HG02623 (cell line): ENCODE data around the gene SETD3.
A peak's percentile ranks its signal among the peaks of the same experiment; 100 is the strongest.

Source experiments
- ATAC-seq: cut with Tn5 transposase; IDR thresholded peaks from one replicate; pipeline ENCODE4 v1.9.1; 2021; ENCODE audit warnings: moderate library complexity; ENCODE audit not compliant: unreplicated experiment

SETD3 gene

DNA sequence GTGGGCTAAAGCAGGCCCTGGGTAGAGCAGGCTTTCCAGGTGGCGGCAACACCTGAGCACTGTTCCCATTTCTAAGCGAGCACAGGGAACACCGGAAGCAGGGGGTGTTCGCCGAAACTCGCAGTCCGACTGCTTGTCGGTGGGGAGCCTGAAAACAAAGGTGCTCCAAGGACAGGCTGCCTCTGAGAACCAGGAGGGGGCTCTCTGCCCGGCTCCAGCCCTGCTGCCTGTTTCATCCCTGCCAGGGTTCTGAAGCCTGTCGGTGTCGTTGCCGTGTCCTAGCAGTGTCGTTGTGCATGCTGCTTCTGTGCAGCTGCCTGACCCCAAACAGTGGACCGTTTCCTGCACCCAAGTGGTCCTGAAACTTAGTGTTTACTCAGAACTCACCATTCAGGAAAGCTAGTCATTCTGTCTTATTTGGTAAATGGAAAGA, 22.3 kb upstream of the SETD3 start:
- ATAC-seq = no peak

DNA sequence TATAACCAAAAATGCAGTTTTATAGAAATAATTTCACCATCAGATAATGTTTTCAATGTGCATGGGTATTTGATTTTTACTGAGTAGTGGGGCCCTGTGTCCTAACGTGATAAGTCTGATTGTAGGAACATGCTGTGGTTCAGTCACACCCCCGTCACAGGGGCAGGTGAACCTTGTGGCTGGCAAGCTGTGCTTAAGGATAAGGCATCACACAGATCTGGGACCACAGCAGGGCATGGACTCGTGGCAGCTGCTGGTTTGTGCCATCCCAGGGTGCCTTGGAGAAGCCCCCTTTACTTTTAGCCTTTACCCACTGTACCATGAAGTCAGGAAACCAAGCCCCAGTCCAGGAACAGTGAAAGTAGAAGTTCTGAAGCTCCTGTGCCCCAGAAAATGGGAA, 17.2 kb upstream of the SETD3 start:
- ATAC-seq = no peak

DNA sequence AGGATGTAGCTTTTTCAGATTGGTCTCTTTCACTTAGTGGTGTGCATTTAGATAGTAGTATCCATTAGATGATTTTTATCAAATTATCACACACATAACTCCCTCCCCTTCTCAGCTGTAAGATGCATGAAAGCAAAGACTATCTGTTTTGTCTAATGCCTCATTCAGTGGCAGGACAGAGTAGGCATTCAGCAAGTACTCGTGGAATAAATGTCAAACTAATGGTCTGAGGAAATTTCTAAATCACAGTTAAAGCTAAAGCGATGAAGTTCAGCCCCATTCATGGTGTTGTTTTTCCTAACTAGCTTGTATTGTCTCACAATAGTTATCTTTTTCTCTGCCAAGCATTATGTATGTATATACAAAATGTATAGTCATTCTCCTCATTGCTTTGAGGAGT, 16.7 kb upstream of the SETD3 start:
- ATAC-seq = no peak

DNA sequence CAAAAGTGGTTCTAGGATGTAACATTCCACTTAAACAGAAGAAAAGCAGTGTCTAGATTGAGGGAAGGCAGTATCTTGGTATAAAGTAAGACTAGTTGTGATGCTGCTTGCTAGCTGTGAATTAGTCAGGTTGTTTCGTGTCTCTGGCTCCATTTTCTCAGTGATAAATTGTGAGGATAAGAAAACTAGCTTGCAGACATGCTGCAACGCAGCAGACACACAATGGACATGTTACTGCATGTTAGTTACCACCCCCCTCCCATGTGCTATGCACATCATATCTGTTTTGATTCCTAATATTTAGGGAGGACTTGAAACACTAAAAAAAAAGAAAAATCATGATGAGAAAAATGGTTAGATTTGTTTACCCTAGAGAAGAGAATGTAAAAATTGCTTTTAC, 3.4 kb upstream of the SETD3 start:
- ATAC-seq = no peak

DNA sequence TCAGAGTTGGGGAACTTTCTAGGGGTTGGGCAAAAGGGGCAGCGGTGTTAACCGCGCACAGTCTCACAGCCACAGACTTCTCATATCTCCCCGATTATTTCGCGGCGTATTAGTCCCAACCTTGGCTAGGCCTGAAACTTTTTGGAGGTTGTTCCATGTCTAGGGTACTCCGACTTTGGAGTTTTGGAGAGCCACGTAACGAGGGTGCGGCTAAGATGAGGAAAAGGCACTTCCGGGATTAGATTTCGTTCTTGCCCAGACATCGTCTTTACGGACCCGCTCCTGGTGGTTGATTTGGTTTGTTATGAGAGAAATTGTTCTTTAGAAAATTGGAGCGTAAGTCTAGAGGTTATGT, 1.1 kb upstream of the SETD3 start:
- no peak for ATAC-seq

DNA sequence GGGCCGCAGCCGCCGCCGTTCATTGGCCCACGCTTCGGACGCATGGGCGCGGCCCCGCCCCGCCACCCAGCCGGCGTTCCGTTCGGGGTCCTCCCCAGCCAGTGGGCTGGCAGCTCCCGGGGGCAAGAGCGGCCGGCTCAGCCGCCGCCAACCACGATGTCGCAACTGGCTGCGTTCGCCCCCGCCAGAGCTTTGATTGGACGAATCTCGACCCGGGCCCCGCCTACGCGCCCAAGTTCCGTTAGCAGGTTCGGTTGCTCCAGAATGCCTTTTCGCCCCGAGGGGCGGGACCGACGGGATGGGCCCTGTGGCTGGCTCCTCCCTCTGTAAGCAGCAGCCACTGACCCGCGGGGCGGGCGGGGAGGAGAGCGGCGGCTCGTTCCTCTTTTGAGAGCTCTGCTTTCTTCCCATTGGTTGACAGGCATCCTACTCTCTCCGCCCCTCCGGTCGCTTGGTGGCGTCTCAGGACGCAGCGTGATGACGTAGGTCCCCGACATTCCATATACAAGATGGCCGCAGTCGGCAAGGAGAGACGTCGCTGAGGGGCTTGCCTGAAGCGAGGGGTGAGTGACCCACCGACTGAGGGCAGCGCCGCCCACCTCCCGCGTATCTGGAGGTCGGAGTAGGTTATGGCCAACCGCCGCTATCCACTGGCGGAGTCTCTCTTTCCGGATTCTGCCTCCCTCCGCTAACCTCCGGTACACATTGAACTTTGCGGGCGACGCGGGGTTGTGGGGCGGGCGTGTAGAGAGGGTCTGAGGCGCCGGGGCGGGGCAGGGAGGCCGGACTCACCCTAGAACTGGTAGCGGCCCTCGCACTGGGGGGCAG, 472 bp upstream of the SETD3 start, which contains the start of gene CCNK:
Gene CCNK, plus strand, starts transcription at position 493 of the 828 bp plus-strand sequence. CDS start 11,269 bp downstream, outside the sequence.
- ATAC-seq = peak; percentile 82

DNA sequence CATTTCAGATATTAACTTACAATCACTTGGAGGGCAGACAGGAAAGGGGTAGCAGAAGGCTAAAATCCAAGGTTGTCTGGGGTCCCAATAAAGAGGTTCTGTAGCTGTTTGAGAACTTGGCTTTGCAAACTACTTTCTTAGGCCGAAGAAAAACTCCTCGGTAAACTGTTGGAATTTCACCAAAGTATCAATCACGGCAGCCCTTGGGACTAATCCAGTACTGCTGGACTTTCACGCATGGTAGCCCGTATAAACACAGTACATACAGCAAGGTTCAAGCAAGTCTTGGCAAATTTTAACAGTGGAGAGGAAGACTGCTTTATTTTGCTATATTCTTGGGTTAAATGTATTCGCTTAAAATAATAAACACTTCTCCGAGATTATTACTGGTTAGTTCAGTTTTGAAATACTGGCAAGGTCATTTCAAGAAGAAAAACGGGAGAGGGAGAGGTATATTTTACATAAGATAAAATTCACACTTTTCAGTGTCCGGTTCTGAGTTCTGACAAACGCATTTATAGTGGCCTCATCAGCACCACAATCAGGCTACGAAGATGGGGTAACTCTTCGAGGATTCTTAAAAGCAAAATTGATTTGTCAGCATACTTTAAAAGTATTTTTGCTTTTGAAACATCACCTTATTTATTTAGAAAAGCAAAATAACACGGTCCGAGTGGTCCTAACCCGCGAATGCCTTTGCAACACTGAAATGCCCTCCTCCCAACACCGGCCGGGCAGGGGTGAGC, 1.3 kb downstream of the SETD3 start:
- ATAC-seq = no peak

DNA sequence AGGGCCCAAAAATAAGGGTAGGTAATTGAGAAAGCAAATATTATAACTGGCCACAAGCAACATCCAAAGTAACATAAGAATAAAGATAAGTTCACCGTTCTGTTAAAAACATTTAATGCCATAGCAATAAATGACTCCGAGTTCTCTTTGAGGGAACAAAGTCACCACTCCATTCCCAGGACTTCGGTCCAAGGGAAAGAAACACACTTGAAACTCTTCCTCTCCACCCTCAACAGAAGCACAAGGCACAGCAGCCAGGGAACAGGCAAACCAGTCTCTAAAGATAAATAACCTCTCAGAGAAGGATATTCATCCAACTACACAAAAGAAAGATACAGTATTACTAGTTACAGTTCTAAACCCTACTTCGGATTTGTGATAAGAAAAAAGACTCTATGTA, 2.5 kb downstream of the SETD3 start:
- ATAC-seq = no peak

DNA sequence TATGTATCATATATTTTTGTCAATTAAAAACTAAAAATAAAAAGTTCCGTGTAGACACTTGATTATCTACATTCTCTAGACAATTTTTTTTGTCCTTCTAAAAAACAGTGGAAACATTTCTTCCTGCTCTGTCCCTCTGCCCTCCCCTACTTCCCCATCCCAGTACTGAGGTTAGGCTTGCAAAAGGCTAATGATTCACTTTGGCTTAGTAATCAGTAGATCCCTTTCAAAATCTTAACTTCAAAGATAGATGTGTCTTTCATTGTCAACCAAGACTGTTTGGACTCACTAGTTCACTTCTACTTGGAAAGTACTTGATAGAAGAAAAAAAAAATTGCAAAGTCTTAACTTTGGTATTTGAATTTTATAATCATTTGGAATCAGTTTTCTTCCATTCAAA, 3.8 kb downstream of the SETD3 start:
- no peak for ATAC-seq

DNA sequence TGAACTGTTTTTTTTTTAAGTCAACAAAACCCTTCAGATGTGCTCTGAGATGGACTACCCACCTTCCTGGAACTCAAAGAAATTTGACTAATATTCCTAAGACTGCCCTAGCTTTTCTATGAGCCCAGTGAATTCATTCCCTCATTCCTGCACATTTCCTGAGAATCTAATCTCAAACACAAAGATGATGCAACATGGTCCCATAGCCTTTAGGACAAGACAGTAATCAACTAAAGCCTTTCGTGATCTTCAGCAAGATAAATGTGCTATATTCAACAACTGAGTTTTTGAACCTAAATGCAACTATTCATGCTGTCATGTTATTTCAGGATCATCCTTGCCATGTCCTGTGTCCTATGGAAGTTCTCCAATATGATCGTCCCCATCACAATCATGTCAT, 5.0 kb downstream of the SETD3 start:
- no peak for ATAC-seq

DNA sequence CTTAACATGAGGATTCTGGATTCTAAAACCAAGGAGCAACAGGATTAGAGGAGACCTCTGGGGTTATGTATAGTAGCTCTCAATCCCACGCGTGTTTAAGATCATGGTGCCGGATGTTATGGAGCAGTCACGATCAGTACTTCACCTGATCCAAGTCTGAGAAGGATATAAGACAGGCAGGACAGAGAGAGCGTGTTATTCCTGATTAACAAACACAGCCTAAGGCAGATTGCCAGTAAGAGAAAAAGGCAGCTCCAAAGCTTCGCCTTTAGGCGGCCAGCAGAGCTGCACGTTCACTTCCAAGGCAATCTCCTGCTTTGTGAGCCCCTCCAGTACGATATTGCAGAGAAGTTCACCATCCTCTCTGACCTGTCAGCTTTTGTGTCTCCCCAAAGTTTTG, 5.5 kb downstream of the SETD3 start:
- no peak for ATAC-seq

DNA sequence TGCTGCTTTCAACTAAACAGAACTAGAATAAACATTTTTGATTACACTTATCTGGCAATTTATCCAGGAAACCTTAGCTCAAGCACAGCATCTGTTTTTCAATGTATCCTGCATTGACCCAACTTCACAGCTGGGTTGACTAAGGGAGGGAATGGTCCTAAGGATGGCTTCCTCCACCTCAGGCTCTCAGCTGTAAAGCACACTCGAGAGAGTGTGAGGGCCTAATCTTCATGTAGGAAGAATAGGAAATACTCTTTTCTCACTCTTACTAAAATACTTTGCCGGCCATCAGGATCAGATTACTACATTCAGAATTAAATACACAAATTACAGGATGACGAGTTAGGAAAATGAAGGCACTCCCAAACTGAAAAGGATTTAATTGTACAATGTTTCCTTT, 7.2 kb downstream of the SETD3 start:
- ATAC-seq = no peak

DNA sequence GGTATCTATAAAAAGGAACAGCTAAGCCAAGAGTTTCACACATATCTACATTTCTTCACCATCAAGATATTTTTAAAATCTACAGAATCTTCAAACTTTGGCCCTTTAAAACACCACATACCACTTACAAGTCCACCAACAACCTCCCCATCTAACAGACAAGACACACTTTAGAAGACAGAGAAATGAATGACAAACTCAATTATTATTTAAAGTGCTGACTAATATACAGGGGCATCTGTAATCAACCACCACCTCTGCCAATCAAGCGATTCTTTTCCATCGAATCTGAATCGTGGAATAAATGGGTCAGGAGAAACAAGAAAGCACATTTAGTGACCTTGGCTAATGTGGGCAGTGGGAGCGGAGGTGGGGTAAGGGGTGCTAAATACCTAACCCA, 7.7 kb downstream of the SETD3 start:
- no peak for ATAC-seq

DNA sequence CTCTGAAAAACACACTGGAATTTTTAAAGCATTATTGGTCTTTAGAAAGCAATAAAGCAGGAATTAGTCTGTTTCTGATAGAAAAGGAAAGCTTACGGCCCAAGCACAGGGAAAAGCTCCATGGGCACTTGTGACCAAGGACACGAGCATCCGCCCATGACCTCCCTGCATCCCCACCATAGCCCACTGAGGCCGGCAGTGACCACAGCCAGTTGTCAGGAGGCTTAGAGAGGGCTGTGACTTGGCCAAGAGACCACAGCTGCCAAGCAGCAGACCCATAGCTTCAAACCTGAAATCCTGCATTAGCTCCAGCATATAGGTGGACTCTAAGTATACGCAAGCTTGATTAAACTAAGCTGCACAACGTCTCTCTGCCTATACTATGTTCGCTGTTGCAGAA, 8.9 kb downstream of the SETD3 start:
- ATAC-seq = no peak

DNA sequence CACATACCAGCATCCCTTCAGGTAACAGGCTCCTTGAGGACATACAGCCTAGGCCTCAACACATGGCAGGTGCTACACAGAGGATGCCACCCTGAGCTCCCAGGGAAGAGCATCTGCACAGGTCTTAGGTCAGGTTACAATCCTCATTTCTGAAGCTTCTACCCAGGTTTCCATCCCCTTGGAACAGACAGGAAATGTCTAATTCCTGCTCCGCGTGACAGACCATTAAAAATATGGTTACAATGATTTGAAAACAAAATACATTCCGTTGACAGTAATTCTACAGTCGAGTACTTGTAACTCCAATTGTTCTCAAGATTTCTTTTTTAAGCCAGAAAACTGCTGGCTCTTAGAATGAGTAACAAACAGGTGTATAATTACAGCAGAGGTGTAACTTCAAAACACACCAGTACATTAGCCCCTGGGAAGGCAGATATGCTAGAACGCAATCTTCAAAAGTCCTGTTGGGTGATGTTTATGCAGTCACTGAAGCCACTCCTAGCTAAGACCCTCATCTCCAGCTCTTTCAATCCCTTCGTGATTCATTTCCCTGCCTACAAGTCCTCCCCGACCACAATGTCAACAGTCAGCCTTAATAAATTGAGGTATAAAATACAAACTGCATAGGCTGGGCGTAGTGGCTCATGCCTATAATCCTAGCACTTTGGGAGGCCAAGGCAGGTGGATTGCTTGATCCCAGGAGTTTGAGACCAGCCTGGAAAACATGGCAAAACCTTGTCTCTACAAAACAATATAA, 11.6 kb downstream of the SETD3 start:
- no peak for ATAC-seq

DNA sequence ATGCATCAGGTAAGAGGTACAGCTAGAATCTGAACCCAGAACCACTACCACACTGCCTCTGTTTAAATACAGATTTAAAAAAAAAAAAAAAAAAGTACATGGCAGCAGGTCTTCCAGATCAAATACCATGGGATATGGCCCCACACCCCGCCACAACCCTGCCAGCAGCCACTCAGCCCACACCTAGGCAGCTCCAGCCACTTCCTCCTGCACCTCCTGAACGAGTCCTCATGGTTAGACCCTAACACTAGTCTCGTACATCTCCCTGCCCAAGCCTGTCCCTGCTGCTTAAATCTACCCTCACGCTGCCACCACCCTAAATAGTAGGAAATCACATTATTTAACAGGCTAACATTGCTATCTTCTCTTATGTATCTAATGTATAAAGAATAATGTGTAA, 12.6 kb downstream of the SETD3 start:
- no peak for ATAC-seq

DNA sequence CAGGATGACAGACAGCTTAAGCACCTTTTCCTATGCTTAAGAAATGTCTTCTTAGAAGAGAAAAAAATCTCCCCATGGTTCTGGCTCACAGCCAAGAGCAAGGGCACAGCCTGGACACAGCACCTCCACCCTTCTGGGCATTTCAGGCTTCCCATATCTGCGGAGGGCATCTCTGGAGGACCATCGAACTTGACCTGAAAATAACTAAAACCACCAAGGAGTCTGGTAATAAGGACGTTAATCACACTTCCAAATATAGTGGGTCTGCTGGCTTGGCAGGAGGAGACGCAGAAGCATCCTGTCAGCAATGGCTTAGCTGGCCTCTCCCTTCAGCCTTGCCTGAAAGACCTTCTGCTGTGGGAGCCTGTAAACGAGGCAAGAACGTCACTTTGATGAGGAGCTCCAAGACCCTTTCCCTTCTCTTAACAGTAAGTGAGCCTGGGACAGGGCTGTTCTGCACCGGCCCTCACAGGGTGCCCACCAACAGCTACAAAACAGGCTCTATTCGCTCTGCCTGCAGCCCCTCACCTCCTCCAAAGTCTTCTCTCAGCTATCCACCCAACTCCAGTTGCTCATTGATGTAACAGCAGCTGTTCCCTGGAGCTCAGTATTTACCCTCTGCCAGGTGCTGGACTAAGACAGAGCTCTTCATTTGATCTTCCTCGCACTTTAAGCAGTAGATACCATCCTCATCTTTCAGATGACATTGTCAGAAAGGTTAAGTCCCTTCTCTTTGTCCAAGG, 13.2 kb downstream of the SETD3 start:
- no peak for ATAC-seq

DNA sequence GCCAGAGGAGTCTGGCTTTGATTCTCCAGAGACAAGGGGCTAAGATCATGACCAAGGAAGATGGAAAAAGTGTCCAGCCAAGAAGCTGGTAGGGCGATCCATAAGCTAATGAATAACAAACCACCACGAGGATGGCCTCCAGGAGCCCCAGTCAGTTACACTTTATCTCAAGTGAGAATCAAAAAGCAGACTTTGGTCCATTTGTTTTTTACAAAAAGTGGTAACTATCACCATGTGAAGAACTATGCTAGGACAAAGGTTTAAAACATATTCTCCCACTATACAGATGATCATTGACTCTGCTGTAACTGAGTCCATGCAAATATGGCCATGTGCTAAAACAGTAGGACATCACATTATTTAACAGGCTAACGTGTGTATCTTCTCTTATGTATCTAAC, 13.9 kb downstream of the SETD3 start:
- ATAC-seq = no peak

DNA sequence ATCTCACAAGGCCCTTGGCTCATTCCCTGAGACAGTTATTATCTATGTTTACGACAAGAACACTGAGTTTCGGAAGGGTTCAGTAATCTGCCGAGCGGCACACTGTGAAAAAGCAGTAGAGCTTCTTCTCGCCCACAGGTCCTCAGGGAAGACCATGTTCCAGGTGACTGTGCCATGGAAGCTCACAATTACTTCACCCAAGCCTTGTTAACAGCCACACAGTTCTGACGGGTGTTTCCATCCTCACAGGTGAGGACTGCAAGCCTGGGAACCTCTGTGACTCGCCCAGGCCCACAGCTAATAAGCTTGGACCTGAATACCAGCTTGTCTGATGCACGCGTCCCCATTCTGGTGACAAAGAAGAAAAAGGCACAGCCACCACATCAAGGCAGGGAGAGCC, 15.4 kb downstream of the SETD3 start:
- no peak for ATAC-seq

DNA sequence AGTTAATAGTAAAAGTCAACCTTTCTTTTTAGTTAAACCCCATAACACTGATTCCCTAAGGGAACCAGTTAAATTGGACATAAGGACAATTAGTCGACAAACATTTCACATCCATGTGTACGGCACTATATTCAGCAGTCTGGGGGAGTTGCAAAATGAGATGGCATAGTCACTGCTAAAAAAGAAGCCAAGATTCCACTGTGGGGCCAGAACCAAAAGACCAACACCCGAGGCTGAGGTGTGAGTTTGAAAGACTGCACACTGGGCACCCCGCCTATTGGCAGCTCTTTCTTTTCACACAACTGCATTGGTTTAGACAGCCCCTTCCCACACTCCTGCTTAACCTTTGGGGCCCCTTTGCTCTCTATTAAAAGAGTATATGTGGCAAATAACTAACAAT, 16.7 kb downstream of the SETD3 start:
- ATAC-seq = no peak

DNA sequence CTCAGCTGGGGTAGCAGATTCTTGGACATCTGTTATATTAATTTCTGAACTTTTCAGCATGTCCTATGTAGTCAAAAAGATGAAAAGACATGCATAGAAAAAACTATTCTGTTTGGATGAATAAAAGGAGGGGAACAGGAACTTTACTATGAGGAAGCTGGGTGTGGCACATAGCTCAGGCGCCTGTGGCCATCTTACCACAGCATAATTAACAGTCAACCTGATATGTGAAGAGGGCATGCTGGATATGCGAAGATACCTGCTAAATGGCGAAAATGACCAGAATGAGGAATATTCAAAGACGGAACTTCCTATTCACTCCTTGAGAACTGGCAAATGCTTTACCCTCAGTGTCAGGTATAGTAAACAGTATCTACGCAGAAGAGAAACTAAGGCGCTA, 18.4 kb downstream of the SETD3 start:
- no peak for ATAC-seq
